ENCODE measurements around the gene KCNH4. TPM values are rescaled to one million over a fixed set of nuclear protein-coding genes. Genes with fewer than 3 reads are reported as not detected.

The KCNH4 gene
- total and polyA plus RNA-seq, 2 experiments from 2014 or later, result not detected

- Histone ChIP-seq H3K36me3 (no peaks in the 10 kb centered on the region), H3K4me3 (no peak overlapping the region), H3K27ac (peak overlapping the region; percentile 34), H3K27me3 (no peaks in the 10 kb centered on the region), H3K9me3 (ENCODE audit: low read depth) (no peaks in the 10 kb centered on the region), H3K4me1 (ENCODE audit: low read depth) (peaks cover 9% of the 10 kb centered on the region)
- DNase-seq (ENCODE audit: low read depth in 1 of 2, low spot score in 1 of 2), result peak; percentile 41 to 86
- TF ChIP-seq CTCF (IDR thresholded peaks at IDR 0.05; ENCODE audit: low read depth, low read length), result no peak
Observed at GRCh38 chr17:42135664-42136653, 45.0 kb downstream of the KCNH4 start.

DNA sequence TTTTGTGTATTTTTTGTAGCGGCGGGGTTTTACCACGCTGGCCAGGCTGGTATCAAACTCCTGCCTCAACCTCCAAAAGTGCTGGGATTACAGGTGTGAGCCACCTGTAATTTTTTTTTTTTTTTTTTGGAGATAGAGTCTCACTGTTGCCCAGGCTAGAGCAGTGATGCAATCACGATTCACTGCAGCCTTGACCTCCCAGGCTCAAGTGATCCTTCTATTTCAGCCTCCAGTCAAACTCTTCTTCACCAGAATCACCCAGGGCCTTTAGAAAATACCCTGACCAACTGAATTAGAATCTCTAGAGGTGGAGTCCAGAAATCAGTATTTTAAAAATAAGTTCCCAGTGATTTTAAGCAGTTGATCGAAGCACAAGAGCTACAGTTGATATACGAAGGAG lies 45.8 kb downstream of the KCNH4 start:
- Histone ChIP-seq H3K4me1 (ENCODE audit: low read depth) (peaks cover 9% of the 10 kb centered on the region), H3K36me3 (no peaks in the 10 kb centered on the region)
- no peak for TF ChIP-seq CTCF (IDR thresholded peaks at IDR 0.05; ENCODE audit: low read depth, low read length)

DNA sequence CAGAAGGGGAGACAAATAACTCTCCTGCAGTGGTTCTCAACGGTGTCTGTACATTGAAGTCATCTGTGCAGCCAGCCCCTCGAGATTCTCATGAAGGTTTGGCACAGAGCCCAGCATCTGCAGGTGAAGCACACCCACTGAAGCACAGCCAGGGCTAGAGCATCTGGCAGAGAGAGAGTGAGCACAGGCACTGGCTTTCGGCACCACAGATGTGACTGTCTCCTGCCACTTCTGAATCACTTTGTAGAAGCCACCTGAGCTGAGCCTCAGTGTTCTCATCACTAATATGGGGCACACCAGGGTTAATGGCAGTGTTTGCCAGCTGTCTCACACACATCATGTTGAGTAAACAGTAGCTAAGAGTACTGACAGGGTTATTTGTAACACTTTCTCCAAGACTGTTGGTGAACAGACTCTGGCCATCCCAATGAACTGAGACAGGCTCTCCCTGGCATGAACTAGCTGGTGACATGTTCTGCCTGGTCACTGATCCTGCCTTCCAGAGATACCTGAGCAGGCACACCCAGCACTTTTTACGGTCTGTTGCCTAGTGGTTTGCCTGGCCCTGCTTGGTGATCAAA lies 47.4 kb downstream of the KCNH4 start:
- peaks cover 14% of the 10 kb centered on the region for H3K36me3 ChIP-seq
- TF ChIP-seq CTCF (IDR thresholded peaks at IDR 0.05; ENCODE audit: low read depth, low read length), result no peak
- no peaks in the 10 kb centered on the region for H3K9me3 ChIP-seq (ENCODE audit: low read depth)
- H3K4me1 ChIP-seq (ENCODE audit: low read depth), result peaks cover 9% of the 10 kb centered on the region
- peak in 1 of 2 donors; percentile 43 for DNase-seq (ENCODE audit: low read depth in 1 of 2, low spot score in 1 of 2)
- H3K27me3 ChIP-seq, result no peaks in the 10 kb centered on the region
- H3K4me3 ChIP-seq, result no peak overlapping the region
- no peak overlapping the region for H3K27ac ChIP-seq

More for the DNA sequence above, 45.8 kb downstream of the KCNH4 start:
- H3K9me3 ChIP-seq (ENCODE audit: low read depth), result no peaks in the 10 kb centered on the region
- peak overlapping the region; percentile 34 for H3K27ac ChIP-seq
- DNase-seq (ENCODE audit: low read depth in 1 of 2, low spot score in 1 of 2), result no peak
- no peaks in the 10 kb centered on the region for H3K27me3 ChIP-seq
- no peak overlapping the region for H3K4me3 ChIP-seq

DNA sequence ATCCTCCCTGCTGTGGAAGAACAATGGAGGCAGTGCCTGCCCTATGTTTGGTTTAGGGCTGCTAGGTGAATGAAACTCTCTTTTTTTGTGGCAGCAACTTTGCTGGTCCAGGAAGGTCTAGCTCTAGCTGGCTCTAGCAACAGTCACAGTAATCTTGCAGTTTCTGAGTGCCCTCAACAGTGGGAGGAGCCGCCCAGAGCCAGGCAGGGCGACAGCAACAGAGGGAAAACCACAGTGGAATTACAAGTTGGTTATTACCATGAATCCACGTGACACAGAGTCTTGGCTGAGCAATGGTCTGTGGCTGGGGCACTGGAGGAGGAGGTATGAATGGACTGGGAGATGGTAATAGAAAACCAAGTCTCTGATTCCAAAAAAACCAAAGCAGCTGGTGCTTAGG lies 48.0 kb downstream of the KCNH4 start:
- Histone ChIP-seq H3K27ac (peak overlapping the region; percentile 42), H3K36me3 (peaks cover 20% of the 10 kb centered on the region)

More for the DNA sequence above, 48.0 kb downstream of the KCNH4 start:
- TF ChIP-seq CTCF (IDR thresholded peaks at IDR 0.05; ENCODE audit: low read depth, low read length), result no peak
- H3K27me3 ChIP-seq, result no peaks in the 10 kb centered on the region
- H3K4me3 ChIP-seq, result no peak overlapping the region
- DNase-seq (ENCODE audit: low read depth in 1 of 2, low spot score in 1 of 2), result peak in 1 of 2 donors; percentile 80
- H3K9me3 ChIP-seq (ENCODE audit: low read depth), result no peaks in the 10 kb centered on the region
- H3K4me1 ChIP-seq (ENCODE audit: low read depth), result peaks cover 9% of the 10 kb centered on the region
